ENCODE data around the gene AGAP1. TPM values are rescaled to one million over a fixed set of nuclear protein-coding genes. Genes with fewer than 3 reads are reported as not detected.

AGAP1 gene
- total and polyA plus RNA-seq, 2 donors from 2014 or later = 8.1 to 44.5 TPM

GRCh38 chr2:236119476-236119875, 625.6 kb downstream of the AGAP1 start:
- intact Hi-C loops (cut with DNase I) = no loop called here
- TF ChIP-seq, protein P1, sequence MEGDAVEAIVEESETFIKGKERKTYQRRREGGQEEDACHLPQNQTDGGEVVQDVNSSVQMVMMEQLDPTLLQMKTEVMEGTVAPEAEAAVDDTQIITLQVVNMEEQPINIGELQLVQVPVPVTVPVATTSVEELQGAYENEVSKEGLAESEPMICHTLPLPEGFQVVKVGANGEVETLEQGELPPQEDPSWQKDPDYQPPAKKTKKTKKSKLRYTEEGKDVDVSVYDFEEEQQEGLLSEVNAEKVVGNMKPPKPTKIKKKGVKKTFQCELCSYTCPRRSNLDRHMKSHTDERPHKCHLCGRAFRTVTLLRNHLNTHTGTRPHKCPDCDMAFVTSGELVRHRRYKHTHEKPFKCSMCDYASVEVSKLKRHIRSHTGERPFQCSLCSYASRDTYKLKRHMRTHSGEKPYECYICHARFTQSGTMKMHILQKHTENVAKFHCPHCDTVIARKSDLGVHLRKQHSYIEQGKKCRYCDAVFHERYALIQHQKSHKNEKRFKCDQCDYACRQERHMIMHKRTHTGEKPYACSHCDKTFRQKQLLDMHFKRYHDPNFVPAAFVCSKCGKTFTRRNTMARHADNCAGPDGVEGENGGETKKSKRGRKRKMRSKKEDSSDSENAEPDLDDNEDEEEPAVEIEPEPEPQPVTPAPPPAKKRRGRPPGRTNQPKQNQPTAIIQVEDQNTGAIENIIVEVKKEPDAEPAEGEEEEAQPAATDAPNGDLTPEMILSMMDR (IDR thresholded peaks at IDR 0.05; ENCODE audit: borderline replicate concordance, extremely low read depth, insufficient read depth) = no peak
- no peak overlapping the region for H3K4me3 ChIP-seq (ENCODE audit: low read length in 3 of 3)
- FAIRE-seq (no peak), DNase-seq (no peak)
- no peak overlapping the region for H3K9ac ChIP-seq (ENCODE audit: low read length in 3 of 3)
- H3K36me3 ChIP-seq (ENCODE audit: control insufficient read depth in 2 of 3, insufficient read depth in 3 of 3, low read length in 3 of 3) = peaks cover 0 to 2% (median under 1%) of the 10 kb centered on the region in 3 donors
- H3K9me3 ChIP-seq (ENCODE audit: control insufficient read depth in 2 of 3, insufficient read depth in 1 of 3, low read length in 3 of 3) = no peaks in the 10 kb centered on the region
- no peaks in the 10 kb centered on the region for H3K4me1 ChIP-seq (ENCODE audit: control insufficient read depth in 2 of 3, insufficient read depth in 2 of 3, low read depth in 1 of 3, low read length in 3 of 3)
- H3K27ac ChIP-seq (ENCODE audit: low read depth in 2 of 2, low read length in 2 of 2) = no peak overlapping the region
- no peaks in the 10 kb centered on the region for H3K27me3 ChIP-seq (ENCODE audit: control insufficient read depth, insufficient read depth, low read length)

GRCh38 chr2:236120141-236120601, 626.3 kb downstream of the AGAP1 start:
- TF ChIP-seq, protein P1 (IDR thresholded peaks at IDR 0.05; ENCODE audit: borderline replicate concordance, extremely low read depth, insufficient read depth) = no peak
- no peak for FAIRE-seq
- H3K27me3 ChIP-seq (ENCODE audit: control insufficient read depth, insufficient read depth, low read length) = no peaks in the 10 kb centered on the region

GRCh38 chr2:236120829-236121228, 627.0 kb downstream of the AGAP1 start:
- no peak overlapping the region for H3K9ac ChIP-seq (ENCODE audit: low read length in 3 of 3)
- intact Hi-C loops (cut with DNase I) = no loop called here
- H3K4me1 ChIP-seq (ENCODE audit: control insufficient read depth in 2 of 3, insufficient read depth in 2 of 3, low read depth in 1 of 3, low read length in 3 of 3) = no peaks in the 10 kb centered on the region
- H3K27ac ChIP-seq (ENCODE audit: low read depth in 2 of 2, low read length in 2 of 2) = no peak overlapping the region
- H3K4me3 ChIP-seq (ENCODE audit: low read length in 3 of 3) = no peak overlapping the region
- TF ChIP-seq, protein P1 (IDR thresholded peaks at IDR 0.05; ENCODE audit: borderline replicate concordance, extremely low read depth, insufficient read depth) = no peak
- H3K27me3 ChIP-seq (ENCODE audit: control insufficient read depth, insufficient read depth, low read length) = no peaks in the 10 kb centered on the region
- no peaks in the 10 kb centered on the region for H3K9me3 ChIP-seq (ENCODE audit: control insufficient read depth in 2 of 3, insufficient read depth in 1 of 3, low read length in 3 of 3)
- peaks cover 0 to 3% (median 2%) of the 10 kb centered on the region in 3 donors for H3K36me3 ChIP-seq (ENCODE audit: control insufficient read depth in 2 of 3, insufficient read depth in 3 of 3, low read length in 3 of 3)
- DNase-seq (no peak), FAIRE-seq (no peak)

More at GRCh38 chr2:236120141-236120601, 626.3 kb downstream of the AGAP1 start:
- Histone ChIP-seq H3K4me1 (ENCODE audit: control insufficient read depth in 2 of 3, insufficient read depth in 2 of 3, low read depth in 1 of 3, low read length in 3 of 3) (no peaks in the 10 kb centered on the region), H3K36me3 (ENCODE audit: control insufficient read depth in 2 of 3, insufficient read depth in 3 of 3, low read length in 3 of 3) (peaks cover 0 to 3% (median 2%) of the 10 kb centered on the region in 3 donors), H3K9ac (ENCODE audit: low read length in 3 of 3) (no peak overlapping the region), H3K4me3 (ENCODE audit: low read length in 3 of 3) (no peak overlapping the region), H3K9me3 (ENCODE audit: control insufficient read depth in 2 of 3, insufficient read depth in 1 of 3, low read length in 3 of 3) (no peaks in the 10 kb centered on the region), H3K27ac (ENCODE audit: low read depth in 2 of 2, low read length in 2 of 2) (no peak overlapping the region)
- intact Hi-C loops (cut with DNase I) = no loop called here
- no peak for DNase-seq

GRCh38 chr2:236121546-236121945, 627.7 kb downstream of the AGAP1 start:
- Histone ChIP-seq H3K27ac (ENCODE audit: low read depth in 2 of 2, low read length in 2 of 2) (no peak overlapping the region), H3K9me3 (ENCODE audit: control insufficient read depth in 2 of 3, insufficient read depth in 1 of 3, low read length in 3 of 3) (no peaks in the 10 kb centered on the region), H3K9ac (ENCODE audit: low read length in 3 of 3) (no peak overlapping the region), H3K36me3 (ENCODE audit: control insufficient read depth in 2 of 3, insufficient read depth in 3 of 3, low read length in 3 of 3) (peaks cover 0 to 3% (median 2%) of the 10 kb centered on the region in 3 donors), H3K4me1 (ENCODE audit: control insufficient read depth in 2 of 3, insufficient read depth in 2 of 3, low read depth in 1 of 3, low read length in 3 of 3) (no peaks in the 10 kb centered on the region), H3K4me3 (ENCODE audit: low read length in 3 of 3) (no peak overlapping the region), H3K27me3 (ENCODE audit: control insufficient read depth, insufficient read depth, low read length) (no peaks in the 10 kb centered on the region)
- DNase-seq (no peak), FAIRE-seq (no peak)
- TF ChIP-seq, protein P1 (IDR thresholded peaks at IDR 0.05; ENCODE audit: borderline replicate concordance, extremely low read depth, insufficient read depth) = no peak
- intact Hi-C loops (cut with DNase I) = no loop called here

Measured in kidney (tissue), 14 donors.